Measurements from ENCODE around the gene ADRA2A.

Gene ADRA2A

DNA sequence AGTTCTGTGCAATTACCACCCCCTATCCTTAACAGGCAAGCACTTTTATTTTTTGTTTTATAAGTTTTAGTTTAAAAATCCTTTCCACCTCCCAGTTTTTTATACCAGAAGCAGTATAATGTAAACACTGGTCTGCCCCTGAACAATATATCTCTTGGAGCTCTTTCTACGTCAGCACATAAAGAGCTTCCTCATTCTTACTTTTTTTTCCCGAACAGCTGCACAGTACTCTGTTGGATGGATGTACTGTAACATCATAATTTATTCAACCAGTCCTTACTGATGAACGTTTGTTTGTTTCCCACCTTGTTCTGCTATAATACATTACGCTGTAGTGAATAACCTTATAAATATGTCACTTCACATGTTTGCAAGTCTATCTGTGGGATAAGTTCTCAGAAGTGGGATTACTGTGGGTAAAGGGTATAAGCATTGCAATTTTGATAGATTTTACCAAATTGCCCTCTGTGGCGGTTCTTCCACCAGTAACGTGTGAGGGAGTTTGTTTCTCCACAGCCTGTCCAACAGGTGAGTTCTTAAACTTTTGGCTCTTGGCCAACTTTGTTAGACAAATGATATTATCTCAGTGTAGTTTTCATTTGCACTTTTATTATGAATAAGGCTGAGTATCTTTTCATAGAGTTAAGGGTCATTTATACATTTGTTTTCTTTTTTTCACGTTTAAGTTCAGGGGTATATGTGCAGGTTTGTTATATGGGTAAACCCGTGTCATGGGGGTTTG lies 32.8 kb downstream of the ADRA2A start:
- in situ Hi-C loops (cut with MboI; ENCODE audit: low sequenced_read_pairs): no loop called here

DNA sequence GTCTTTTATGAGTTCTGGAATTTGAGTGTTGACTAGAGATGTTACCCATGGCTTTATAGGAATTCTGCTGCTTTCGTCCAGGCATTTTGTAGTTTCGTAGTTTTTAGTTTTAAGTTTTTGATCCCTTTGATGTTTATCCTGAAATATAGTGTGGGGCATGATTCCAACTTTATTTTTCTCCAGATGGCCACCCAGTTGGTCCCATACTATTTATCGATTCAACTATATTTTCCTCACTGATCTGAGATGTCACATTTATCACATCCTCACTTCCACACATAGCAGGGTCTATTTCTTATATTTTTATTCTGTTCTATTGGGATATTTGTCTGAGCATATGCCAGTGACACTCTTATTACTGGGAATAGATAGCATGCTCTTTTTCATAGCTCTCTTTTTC lies 33.9 kb downstream of the ADRA2A start:
- in situ Hi-C loops (cut with MboI; ENCODE audit: low sequenced_read_pairs): no loop called here

DNA sequence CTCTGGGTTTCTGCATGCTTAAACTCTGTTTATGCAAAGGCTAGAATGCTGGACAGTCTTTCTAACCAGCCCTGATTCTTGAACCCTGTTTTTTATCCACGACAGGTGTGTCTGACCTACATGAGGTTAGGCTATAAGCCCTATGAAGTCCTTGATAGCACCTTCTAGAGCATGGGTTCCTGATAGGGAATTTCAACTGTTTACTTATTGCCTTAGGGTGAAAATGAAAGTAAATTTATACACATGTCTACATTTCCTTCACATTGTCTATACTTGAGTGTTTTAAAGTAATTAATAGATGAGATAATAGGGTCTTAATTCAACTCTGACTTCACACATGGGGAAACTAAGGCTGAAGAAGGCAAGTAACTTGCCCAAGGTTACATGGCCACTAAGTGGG lies 35.5 kb downstream of the ADRA2A start:
- in situ Hi-C loops (cut with MboI; ENCODE audit: low sequenced_read_pairs): no loop called here

DNA sequence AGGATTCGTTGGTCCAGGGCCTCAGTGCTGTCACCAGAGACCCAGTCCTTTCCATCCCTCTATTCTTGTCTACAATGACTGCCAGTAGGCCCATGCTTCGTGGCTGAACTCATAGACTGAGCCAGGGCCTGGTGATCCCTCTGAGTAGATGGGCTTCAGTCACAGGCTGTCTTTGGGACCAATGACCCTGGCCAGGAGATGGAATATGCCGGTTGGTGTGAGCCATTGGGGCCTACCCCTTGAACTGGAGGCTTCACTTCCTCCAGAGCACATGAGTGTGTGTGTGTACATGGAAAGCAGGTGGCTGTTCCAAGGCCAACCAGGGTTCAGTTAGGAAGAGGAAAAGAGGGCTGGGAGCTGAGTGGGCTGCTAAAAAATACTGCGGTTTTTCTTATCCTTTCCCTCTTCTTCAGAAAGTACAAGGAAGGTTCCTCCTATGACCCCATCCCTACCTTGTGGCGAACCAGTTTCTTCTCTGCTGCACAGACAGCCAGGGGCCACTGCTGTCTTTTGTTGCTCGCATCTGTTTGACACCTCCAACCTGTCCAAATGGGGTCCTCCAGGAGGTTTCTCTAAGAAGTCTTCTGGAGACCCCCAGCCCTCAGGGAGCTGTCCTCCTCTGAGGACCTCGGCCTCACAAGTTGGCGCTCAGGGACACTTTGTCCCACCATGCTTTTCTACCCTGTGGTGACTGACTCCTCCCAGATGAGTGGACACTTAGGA lies 36.6 kb downstream of the ADRA2A start:
- in situ Hi-C loops (cut with MboI; ENCODE audit: low sequenced_read_pairs): no loop called here

DNA sequence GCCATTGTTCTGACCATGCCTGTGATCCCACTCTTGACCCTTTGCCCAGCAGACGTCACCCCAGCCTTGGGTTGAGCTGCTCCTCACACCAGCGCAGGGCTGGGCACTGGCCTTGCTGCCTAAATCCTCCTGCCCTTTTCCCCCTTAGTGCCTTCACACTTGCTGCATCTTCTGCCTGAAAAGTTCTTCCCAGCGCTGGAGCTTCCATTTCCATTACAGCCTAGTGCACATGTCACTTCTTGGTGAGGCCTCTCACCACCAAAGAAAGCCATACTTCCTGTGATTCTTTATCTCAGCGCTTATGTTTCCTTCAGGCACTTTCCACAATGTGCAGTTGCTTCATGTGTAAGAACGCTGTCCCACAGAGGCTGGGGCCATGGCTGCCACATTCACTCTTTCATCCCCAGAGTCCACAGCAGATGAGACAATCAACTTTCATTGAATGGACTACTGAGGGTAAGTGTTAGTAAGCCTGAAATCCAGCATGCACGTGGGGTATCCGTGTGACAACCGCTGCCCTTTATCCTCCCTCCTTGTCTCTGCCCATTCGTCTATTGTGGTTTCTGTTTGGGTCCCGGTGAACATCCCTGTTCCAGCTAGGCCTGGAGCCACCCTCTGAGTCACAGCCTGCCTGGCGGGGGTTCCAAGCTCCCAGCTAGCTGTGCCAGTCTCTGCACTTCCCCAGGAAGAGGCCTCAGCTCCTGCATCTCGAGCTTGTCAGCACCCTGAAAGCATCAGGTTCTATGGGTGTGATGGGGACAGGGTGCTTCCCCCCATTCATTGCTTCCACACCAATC lies 37.3 kb downstream of the ADRA2A start:
- in situ Hi-C loops (cut with MboI; ENCODE audit: low sequenced_read_pairs): no loop called here

DNA sequence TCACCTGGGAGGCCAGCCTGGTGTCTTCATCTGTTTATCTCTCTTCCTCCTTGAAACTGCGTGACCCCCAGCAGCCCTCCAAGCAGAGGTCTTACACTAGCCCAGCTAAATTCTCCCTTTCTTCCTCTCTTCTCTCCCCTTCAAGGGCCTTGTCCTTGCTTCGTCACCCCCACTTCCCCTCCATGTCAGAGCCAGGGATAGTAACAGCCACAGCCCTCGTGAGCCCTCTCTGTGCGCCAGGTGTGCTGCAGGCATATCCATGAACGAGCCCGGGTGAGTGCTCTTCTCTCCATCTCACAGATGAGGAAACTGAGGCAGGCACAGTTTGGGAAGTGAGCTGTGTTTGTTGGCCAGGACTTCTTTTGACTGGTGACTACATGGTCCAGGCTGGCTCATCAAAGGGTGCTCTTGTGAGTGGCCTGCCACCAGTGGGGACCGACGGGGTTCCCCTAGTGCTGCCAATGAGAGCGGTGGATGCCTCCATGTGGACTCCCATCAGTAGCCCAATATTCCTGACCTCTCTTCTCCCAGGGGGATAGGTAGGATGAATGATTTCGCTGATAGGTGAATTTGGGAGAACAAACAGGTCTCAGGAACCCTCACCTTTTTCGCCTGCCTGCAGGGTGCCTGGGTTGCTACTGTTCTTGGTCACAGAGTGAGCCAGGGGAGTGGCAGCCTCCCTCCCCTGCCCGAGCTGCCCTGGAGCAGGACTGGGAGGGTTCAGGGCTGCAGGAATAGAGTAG lies 38.1 kb downstream of the ADRA2A start:
- in situ Hi-C loops (cut with MboI; ENCODE audit: low sequenced_read_pairs): no loop called here

DNA sequence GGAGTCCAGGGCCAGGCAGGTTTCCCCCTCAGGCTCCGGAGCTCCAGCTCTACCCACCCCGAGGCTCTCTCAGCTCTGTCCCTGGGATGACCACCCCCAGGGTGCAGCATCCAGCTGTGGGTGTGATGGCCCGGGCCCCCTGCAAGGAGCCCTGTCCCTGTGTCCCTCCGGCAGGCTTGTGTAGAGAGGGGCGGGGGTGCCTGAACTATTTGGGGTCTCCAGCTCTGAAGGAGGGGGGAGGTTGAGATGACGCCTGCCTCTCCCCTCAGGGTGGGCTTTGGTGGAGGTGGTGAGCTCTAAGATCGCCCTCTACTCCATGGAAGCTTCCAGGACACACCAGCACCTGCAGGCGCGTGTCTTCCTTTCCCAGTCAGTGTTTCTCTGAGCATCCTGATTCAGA lies 39.4 kb downstream of the ADRA2A start:
- in situ Hi-C loops (cut with MboI; ENCODE audit: low sequenced_read_pairs): no loop called here

DNA sequence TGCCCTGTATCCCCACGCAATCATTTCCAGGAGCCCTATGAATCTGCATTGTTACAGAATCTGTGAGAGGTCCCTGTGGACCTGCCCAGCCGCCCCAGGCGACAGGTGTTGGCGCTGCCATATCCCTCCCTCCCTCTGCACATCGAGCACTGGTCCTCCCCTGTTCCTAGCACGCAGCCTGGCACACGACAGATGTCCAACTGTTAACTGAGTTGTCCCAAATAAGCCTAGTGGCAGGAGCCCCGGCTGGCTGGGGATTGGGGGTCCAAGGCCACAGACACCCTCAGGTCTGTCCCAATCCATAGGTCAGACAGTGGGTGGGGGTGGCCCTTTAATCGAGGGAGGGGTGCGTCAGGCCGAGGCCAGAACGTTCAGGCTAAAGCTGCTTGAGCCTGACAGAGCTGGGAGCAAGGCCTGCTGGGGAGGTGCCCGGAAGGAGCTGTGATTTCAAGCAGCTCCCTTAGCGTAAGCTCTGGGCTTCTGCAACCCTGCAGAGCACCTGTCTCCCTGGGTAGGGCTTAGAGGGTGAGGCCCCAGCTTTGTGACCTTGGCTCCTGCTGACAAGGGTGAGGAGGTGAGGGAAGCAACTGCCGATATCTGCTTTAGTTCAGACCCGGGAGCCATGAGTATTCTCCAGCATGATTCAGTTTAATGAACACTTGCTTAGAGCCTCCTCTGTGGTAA lies 40.1 kb downstream of the ADRA2A start:
- in situ Hi-C loops (cut with MboI; ENCODE audit: low sequenced_read_pairs): no loop called here

DNA sequence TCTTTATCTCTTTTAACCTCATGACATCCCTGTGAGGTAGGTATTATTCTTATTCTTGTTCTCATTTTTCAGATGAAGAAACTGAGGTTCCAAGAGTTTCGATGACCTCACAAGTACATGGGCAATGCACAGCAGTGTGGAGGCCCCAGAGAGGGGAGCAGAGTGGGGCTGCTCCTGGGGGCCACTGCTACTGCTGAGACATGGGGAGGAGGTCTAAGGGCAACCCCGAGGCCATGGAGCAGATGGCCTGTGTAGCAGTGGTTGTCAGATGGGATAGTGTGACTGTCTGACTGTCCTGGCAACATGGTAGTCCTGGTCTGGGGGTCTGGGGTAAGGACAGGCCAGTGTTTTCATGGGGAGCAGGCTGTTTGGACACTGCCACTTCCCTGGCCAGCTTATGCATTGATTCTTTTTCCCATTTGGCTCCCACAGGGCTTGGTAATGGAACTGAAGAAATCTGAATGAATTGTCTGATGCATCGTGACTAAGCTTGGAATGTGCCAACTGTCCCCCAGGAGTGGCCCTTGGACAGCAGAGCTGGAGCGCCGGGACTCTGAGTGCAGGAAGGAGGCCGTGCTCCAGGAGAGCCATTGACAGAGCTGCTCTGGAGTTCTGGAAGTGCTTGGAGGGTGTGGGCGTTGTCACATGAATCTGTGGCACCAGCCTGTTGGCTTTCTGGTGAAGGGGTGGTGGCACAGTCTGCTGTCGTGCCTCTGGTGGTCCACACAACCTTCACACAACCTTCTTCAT lies 40.9 kb downstream of the ADRA2A start:
- in situ Hi-C loops (cut with MboI; ENCODE audit: low sequenced_read_pairs): no loop called here

DNA sequence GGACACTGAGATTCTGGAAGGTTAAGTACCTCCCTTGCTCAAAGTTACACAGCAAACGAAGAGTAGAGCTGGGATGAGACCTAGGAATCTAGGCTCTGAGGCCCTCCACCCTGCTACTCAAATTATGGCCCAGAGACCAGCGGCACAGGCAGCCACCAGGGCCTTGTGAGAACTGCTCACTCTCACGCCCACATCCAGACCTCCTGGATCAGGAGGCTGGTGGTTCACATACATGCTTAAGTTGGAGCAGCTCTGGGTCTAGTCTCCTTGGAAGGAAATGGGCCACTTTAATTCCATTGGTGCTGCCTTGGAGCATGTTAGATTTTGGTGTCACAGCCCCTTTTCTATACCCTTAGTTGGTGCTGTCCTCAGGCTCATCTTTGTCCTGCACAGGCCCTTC lies 41.9 kb downstream of the ADRA2A start:
- in situ Hi-C loops (cut with MboI; ENCODE audit: low sequenced_read_pairs): no loop called here

DNA sequence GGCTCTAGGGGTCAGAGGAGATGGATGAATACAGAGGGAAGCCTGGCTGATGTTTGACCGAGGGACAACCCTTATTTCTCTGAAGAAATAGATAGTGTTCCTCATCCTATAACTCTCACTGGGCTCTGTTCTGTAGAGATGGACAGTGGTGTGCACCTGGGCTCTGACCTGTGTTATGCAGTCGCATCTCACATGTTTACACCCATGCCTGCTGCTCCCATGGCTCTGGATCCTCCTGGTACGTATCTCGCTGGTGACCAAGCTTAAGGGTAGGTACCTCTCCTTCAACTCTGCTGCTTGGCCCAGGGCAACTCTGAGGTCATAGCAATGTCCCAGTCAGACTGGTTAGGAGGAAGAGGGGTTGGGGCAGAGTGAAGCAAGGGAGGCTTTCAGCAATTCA lies 42.8 kb downstream of the ADRA2A start:
- in situ Hi-C loops (cut with MboI; ENCODE audit: low sequenced_read_pairs): no loop called here

DNA sequence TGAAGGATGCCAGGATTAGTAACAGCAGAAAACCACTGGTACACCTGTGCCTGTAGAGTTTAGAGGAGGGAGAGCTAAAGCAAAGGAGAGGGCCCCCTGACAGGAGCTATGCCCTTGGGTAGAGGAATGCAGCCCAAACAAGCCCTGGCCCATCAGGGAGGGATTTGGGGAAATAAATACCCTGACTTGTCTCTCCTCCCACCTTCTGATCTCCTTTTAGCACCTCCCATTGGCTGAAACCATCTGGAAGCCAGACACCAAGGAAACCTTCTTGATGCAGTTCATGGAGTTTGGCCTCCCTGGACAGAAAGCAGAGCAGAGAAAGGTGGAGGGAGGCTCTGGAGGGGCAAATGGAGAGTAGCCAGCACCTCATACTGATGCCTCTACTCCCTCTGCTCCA lies 45.3 kb downstream of the ADRA2A start:
- in situ Hi-C loops (cut with MboI; ENCODE audit: low sequenced_read_pairs): no loop called here

DNA sequence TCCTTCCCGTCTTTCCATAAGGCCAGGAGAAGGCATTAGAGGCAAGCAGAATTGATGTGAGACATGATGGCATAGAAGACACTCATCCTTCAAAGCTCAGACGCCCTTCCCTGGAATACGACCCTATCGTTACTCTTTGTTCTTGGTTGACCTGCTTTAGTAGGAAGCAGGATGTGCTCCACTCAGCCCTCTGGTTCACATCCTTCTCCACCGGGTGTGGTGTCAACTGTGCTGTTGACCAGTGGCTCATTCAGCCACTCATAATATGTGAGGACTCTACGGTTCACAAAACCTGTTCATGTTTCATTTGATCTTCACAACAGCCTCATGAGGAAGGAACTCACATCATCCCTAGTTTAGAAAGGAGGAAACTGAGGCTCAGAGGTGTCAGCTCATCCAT lies 47.1 kb downstream of the ADRA2A start:
- in situ Hi-C loops (cut with MboI; ENCODE audit: low sequenced_read_pairs): no loop called here

DNA sequence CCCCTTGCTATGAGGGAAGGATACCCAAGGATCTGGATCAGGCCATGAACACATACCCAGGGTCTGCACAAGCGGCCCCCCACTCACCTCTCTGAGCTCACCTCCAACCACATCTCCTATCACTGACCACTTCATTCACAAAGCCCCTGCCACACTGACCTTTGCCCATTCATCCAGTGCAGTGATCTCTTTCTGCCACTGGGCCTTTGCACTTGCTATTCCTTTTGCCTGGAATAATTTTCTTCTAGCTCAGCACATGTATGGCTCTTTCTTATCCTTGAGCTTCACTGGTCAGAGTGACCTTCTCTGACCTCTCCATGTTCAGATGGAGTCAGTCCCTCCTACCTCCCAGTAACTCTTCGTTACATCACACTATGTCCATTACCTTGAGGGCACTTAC lies 48.3 kb downstream of the ADRA2A start:
- in situ Hi-C loops (cut with MboI; ENCODE audit: low sequenced_read_pairs): no loop called here

DNA sequence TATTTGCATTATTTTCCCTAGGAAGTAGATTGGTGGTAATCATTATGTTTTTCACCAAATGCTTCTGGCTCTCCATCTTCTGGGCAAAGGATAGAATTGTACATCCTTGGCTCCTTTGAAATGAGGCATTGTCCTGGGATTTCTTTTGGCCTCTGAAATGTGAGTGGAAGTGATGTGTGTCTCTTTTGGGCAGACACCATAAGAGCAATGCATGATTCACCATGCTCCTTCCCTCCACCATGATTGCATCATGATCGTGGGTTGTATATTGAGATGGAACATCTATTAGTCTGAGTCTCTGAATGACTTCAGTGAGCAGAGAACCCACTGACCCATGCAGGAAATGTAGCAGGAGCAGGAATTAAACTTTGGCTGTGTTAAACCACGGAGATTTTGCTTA lies 49.2 kb downstream of the ADRA2A start:
- in situ Hi-C loops (cut with MboI; ENCODE audit: low sequenced_read_pairs): no loop called here

DNA sequence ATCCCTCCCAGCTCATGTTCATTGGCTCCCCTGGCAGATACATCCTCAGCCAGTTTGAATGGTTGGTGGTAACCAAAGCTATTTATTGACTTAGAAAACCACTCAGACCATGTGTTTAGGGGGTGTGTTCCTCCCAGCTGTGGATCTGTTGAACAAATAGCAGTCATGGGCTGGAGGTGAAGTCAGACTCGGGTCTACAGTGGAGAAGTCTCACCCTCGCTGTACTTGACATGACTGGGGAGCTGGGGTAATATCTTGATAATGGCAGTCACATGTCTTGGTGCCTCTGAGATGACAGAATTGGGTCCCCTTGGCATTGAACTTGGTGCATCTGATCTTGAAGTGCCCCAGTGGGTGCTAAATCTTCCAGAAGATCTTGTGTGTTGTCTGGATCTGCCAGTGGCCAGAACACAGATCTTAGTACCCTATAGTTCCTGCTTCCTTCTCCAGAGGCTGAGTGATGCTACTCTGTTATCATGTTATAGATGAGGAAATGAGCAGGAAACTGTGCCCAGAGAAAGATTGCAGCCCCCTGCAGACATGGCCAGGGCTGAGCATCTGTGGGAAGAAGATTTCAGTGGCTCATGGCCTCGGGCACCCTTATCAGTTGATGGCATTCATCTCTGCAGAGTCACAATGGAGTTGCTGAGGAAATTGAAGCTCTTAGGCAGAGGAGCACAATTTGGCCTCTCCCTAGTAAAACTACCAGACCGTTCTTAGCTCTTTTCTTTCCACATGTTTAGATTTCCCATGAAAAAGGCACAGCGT lies 50.4 kb downstream of the ADRA2A start:
- in situ Hi-C loops (cut with MboI; ENCODE audit: low sequenced_read_pairs): no loop called here

DNA sequence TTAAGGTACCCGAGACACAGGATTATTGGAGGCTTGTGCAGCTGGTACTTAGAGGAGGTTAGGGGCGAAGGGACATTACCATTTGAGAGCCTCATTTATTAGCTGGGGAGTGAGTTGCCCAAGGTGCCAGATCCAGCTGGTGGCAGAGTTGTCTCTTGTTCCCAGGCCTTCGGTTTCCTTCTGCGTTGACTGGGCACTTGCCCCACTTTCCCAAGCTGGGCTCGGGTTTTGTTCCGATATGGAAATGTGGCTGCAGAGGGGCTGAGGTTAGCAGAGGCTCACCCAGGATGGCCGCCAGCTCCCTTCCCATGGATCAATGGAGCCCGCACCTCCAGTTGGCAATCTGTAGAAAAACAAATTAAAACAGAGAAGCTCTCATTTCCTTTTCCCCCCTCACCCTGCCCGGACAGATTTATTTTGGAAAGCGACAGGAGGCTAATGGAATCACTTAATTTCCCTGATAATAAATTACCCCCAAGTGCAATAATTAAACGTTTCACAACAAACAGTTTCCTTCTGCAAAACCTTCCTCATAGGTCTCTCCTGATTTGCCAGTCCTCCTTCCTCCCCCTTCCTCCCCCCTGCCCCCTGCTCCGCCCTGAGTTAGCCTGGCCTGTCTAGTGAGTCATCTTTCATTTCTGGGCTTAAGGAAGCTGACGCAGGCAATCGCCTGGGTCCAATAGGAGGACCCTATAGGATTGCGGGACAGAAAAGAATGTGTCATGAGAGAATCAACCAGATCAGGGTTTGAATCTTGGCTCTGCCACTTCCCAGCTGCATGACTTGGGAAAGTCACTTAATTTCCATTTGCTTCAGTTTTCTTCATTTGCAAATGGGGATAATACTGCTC lies 51.7 kb downstream of the ADRA2A start:
- in situ Hi-C loops (cut with MboI; ENCODE audit: low sequenced_read_pairs): no loop called here

DNA sequence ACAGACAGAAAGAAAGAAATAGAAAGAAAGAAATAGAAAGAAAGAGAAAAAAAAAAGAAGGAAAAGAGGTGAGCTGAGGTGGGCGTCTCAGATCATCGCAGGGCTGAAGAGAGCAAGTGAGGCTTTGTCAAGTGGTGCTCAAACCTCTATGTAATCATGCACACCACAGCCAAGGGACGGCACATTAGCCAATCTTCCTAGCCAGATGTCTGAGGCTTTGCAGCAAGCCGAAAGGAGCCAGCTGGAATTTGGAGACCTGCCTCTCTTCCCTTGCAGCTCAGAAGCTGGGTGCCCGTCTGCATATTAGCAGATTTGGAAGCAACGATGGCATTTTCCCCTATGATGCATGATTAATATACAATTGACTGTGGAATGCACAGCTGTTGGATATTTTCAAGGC lies 52.5 kb downstream of the ADRA2A start:
- in situ Hi-C loops (cut with MboI; ENCODE audit: low sequenced_read_pairs): no loop called here
